GM19455 (cell line): Measurements from ENCODE around the gene BEST2.

Experiments used
- ATAC-seq: cut with Tn5 transposase; IDR thresholded peaks from one replicate; pipeline ENCODE4 v1.9.1; 2021; ENCODE audit not compliant: unreplicated experiment

Gene BEST2

DNA sequence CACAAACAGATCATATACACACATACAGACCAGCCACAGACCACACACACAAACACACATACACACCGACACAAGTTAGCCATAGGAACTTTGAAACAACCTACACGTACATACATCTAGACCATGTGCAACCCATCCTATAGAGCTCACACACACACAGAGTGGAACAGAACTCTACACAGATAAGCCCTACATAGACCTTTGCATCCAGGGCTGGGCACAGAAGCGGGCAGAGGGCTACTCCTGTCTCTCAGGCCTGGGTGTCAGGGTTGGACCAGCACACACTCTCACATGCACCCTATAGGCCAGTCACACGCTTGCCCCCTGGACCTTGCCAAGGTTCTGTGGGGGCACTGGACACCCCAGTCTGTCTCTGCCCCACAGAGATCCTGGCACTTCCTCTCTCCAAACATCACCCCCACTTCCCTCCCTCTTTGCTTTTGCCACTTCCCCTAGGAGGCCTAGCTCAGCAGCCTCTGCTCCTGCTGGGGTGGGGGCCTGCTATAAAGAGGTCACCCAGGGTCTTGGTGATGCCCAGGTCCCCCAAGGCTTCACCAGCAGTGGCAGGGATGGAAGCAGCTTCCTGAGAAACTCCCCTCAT is 33.9 kb downstream of the BEST2 start:
- no peak for ATAC-seq

DNA sequence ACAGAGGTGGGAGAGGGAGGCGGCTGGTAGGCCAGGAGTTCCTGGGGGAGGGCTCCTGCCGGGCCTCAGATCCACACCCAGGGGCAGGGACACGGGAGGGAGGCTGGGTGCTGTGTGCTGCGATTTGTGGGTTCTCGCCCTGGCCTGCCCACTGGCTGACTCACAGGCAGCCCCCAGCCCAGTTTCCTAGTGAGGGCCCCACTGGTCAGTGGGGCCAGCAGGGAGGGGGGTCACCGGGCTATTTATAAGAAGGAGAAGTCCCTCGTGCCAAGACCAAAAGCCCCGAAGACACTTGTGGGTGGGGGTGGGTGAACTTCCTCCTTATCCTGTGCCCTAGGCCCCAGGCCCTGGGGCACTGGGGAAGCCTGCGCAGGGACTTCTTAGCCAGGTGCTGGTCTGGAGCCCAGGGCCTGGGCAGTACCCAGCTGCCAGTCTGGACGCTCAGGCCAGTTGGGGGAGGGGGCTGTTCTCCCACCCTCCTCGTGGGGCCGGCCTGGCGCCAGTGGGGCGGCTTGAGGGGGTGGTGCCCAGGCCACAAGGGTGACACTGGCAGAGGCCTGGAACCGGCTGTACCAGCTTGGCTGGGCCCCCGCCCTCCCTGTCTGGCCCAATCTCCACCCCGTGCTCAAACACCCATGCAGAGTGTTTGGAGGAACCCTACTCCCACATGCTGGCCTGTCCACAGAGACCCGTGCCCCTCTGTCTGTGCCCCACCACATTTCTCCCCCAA is 34.7 kb downstream of the BEST2 start:
- ATAC-seq = no peak

DNA sequence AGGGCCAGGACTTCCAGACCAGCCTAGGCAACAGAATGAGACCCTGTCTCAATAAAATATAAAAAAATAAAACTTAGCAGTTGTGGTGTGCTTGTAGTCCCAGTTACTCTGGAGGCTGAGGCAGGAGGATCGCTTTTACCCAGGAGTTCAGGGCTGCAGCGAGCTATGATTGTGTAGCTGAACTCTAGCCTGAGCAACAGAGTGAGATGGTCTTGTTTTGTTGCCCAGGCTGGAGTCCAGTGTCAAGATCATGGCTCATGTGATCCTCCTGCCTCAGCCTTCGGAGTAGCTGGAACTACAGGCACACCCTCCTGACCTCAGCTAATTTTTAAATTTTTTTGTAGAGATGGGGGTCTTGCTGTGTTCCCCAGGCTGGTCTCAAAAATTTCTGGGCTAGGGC is 35.4 kb downstream of the BEST2 start:
- ATAC-seq = no peak

DNA sequence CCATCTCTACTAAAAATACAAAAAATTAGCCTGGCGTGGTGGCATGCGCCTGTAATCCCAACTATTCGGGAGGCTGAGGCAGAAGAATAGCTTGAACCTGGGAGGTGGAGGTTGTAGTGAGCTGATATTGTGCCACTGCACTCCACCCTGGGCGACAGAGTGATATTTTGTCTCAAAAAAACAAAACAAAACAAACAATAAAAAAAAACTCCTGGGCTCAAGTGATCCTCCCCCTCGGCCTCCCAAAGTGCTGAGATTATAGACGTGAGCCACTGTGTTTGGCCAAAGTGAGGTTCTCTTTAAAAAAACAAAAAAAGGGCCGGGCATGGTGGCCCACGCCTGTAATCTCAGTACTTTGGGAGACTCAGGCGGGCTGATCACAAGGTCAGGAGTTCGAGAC is 35.9 kb downstream of the BEST2 start:
- no peak for ATAC-seq

DNA sequence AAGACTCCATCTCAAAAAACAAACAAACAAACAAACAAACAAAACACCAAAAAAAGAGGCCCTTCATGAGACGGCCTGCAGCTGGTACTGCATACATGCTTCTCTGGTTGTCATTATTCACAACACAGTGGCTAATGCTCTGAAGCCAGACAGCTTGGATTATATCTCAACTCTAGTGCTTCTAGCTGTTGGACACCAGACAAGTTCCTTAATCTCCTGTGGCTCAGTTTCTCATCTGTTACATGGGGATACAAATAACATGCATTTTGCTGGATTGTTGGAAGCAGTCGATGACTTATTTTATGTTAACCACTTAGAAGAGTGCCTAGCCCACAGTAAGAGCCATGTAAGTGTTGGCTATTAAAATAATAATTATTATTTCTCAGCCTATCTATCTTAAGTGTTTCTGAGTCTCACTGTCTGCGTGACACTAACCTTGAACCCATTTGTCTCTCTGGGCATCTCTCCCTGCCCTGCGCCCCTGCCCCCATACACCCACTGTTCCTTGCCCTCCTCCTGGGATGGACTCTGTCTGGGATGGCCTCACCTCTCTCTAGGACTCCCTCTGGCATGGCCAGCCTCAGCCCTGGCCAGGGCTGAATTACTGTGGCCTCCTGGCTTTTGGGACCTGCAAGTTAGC is 36.6 kb downstream of the BEST2 start:
- no peak for ATAC-seq

DNA sequence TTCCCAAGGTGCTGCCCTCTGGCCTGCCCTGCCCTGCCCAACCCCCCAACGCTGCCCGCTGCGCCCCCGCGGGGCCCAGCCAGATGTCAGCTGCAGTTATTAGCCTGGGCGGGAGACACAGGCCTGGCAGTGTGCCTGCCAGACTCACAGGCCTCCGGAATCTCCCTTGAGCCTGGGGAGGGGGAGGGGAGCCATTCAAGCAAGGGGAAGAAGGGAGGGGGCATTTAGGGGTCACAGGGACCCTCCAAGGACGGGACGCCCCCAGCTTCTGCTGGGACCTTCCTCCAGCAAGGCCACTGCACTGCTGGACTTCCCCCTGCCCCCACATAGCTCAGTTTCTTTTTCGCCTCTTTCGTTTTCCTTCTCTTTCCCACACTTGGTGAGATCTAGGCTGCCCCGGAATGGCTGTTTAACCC is 37.1 kb downstream of the BEST2 start:
- ATAC-seq = no peak

DNA sequence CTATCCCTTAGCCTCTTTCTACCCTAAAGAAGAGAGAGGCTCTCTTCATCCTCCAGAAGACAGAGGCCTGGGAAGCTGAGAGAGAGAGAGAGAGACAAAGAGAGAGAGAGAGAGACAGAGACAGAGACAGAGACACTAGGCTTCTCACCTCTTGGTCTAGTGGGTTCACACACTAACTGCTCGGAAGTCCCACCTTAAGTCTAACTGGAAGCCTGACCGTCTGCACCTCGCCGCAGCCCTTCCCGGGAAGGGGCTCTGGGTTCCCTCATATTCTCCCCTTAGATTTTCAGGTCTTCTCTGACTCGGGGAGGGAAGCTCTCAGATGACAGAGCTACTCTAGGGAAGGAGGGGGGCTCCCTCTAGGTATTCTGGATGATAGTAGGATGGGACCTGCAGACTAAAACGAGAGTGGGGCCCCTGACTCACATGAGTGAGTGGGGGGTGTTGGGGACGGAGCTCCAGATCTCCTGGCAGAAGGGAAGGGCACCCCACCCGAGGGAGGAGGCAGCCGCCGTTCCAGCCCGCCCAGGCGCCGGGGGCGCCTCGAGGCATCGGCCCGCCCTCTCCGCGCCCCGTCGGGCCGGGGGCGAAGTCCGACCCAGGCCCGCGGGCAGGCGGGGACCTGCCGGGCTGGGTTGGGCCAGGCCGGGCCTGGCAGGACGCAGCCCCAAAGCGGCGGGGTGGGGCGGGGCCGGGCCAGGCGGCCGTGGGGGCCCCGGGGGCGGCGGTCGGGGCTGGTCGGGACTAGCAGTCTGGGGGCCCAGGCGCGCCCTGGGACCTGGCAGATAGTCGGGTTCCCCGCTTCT is 37.7 kb downstream of the BEST2 start:
- no peak for ATAC-seq

DNA sequence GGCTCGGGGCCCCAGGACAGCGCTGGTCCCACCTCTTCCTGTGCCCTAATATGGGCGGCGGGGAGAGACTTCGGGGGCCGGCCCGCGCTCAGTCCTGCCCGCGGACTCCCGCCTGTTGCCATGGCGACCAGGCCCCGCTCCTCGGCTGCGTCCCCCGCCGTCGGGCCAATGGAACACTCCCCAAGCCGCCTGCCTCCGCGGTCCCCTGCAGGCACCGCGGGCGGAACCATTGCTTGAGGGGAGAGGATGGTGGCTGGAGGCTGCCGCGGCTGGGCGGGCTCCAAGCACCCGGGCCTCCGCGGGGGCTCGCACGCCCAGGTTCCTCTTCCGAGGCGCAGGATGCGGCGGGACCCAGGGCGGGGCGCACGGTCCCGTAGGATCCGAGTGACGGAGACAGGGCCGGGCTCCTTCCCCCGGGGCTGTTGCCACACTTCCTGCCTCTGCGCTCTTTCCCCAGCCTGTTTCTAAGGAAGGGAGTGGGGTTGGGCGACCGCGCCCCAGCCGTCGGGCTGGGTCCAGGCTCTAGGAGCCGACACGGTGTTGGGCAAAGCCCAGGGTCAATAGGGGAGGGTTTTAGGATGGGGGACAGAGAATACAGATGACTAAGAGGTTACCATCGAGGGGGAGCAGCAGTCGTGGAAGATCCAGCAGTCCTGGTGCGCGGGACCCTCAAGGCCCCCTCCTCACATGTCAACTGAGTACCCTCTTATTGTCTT is 38.5 kb downstream of the BEST2 start:
- ATAC-seq = peak; percentile 37

DNA sequence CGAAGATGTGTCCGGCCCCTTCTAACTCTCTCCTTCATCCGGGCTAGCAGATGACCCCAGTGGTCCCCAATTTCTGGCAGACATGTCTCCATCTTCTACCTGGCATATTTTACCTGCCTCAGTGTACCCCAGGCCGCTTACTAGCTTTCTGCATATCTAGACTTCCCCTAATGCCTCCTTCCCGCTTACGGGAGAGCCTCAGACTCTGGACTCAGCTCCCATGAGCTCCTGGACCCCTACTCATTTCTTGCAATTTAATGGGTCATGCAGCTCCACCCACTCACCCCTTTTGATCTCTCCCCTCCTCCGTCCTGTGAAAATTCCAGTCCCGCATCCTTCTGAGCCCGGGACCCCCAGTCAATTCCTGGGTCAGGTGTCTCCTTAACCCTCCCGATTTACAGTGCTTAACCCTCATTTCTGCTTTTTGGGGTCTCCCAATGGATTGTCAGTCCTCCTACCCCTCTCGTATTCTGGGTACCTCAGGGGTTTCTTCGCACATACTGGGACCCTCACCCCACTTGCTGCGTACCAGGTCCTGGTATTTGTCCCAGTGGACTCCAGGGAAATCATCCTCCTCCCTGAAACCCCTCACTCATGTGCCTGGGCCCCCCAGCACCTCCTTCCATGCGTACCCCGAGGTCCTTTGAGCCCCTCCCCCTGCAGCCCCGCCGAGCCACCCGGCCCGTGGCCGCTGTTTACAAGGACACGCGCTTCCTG is 39.2 kb downstream of the BEST2 start:
- ATAC-seq = no peak

DNA sequence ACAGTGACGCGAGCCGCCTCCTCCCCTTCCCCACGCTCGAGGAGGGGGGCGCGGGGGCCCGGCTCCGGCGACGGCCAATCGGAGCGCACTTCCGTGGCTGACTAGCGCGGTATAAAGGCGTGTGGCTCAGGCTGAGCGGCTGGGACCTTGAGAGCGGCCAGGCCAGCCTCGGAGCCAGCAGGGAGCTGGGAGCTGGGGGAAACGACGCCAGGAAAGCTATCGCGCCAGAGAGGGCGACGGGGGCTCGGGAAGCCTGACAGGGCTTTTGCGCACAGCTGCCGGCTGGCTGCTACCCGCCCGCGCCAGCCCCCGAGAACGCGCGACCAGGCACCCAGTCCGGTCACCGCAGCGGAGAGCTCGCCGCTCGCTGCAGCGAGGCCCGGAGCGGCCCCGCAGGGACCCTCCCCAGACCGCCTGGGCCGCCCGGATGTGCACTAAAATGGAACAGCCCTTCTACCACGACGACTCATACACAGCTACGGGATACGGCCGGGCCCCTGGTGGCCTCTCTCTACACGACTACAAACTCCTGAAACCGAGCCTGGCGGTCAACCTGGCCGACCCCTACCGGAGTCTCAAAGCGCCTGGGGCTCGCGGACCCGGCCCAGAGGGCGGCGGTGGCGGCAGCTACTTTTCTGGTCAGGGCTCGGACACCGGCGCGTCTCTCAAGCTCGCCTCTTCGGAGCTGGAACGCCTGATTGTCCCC is 39.9 kb downstream of the BEST2 start, which contains the start of gene JUNB:
Gene JUNB, plus strand, starts transcription at position 142 of the 706 bp plus-strand sequence. Its CDS starts 286 bp downstream, at position 428.
- ATAC-seq = peak; percentile 29

DNA sequence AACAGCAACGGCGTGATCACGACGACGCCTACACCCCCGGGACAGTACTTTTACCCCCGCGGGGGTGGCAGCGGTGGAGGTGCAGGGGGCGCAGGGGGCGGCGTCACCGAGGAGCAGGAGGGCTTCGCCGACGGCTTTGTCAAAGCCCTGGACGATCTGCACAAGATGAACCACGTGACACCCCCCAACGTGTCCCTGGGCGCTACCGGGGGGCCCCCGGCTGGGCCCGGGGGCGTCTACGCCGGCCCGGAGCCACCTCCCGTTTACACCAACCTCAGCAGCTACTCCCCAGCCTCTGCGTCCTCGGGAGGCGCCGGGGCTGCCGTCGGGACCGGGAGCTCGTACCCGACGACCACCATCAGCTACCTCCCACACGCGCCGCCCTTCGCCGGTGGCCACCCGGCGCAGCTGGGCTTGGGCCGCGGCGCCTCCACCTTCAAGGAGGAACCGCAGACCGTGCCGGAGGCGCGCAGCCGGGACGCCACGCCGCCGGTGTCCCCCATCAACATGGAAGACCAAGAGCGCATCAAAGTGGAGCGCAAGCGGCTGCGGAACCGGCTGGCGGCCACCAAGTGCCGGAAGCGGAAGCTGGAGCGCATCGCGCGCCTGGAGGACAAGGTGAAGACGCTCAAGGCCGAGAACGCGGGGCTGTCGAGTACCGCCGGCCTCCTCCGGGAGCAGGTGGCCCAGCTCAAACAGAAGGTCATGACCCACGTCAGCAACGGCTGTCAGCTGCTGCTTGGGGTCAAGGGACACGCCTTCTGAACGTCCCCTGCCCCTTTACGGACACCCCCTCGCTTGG is 40.7 kb downstream of the BEST2 start:
- no peak for ATAC-seq

DNA sequence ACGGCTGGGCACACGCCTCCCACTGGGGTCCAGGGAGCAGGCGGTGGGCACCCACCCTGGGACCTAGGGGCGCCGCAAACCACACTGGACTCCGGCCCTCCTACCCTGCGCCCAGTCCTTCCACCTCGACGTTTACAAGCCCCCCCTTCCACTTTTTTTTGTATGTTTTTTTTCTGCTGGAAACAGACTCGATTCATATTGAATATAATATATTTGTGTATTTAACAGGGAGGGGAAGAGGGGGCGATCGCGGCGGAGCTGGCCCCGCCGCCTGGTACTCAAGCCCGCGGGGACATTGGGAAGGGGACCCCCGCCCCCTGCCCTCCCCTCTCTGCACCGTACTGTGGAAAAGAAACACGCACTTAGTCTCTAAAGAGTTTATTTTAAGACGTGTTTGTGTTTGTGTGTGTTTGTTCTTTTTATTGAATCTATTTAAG is 41.3 kb downstream of the BEST2 start:
- no peak for ATAC-seq

DNA sequence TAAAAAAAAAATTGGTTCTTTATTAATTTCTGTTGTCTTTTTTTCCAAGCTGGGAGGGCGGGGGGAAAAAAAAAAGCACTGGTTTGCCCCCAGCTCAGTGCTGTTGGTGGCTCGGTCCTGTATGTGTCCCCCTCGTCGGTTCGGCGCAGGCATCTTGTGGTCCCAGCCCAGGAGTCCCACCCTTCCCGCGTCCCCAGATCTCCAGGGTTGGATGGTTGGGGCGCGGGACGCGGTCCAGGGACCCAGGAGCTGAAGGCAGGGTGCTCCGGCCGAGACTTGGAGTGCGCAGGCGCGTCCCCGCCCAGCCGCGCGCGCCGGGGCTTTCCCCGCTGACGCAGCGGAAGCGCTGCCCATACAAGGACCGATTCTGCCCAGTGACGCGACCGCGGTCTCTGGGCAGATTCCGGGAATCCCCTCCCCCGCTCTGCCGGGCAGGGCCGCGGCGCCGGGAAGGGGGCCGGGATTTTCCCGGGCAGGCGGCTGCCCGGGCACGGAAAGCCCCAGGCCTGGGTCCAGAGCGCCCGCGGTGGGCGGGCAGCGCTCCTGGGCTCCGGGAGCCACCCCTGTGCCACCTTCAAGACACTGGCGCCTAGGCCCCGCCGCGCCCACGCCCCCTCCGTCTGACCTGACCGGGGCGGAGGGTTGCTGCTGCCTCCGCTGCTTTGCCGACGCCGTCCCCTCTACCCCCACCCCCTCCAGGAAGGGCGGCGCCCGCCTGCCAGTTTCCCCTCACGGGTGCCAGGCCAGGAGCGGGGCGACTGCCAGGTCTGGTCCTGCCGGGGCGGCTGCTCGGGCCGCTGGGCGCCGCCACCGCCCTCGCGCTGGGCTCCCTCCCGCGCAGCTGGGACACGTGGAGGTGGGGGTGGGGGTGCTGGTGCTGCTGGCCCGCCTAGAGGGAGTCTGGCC is 42.0 kb downstream of the BEST2 start:
- peak; percentile 29 for ATAC-seq

DNA sequence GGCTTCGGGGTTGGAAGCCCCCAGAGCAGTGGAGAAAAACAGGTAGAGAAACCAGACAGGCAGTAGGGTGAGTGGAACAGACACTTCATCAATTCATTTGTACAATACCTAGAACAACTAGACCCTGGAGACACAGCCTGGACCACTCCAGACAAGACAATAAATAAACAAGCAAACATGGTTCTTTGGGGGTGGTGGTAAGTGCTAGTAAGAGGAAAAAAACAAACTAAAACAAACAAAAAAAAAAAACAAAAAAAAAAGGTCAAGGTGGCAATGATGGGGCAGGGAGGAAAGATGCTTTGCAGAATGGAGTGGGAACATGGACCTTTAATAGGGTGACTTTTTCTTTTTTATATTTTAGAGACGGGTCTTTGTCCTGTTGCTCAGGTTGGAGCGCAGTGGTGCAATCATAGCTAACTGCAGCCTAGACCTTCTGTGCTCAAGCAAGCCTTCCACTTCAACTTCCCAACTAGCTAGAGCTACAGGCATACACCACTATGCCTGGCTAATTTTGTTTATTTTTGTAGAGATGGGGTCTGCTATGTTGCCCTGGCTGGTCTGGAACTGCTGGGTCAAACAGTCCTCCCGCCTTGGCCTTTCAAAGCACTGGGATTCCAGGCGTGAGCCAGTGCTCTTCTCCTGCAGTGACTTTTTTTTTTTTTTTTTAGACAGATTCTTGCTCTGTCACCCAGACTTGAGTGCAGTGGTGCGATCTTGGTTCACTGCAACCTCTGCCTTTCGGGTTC is 42.8 kb downstream of the BEST2 start:
- ATAC-seq = no peak

DNA sequence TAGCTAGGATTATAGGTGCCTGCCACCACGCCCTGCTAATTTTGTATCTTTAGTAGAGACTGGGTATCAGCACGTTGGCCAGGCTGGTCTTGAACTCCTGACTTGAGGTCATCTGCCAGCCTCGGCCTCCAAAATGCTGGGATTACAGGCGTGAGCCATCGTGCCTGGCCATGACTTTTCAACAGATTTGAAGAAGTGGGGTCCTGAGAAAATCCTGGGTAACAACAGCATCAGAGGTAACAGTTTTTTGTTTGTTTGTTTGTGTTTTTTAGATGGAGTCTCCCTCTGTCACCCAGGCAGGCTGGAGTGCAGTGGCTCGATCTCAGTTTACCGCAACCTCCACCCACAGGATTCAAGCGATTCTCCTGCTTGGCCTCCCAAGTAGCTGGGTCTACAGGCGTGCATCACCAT is 43.4 kb downstream of the BEST2 start:
- ATAC-seq = no peak

DNA sequence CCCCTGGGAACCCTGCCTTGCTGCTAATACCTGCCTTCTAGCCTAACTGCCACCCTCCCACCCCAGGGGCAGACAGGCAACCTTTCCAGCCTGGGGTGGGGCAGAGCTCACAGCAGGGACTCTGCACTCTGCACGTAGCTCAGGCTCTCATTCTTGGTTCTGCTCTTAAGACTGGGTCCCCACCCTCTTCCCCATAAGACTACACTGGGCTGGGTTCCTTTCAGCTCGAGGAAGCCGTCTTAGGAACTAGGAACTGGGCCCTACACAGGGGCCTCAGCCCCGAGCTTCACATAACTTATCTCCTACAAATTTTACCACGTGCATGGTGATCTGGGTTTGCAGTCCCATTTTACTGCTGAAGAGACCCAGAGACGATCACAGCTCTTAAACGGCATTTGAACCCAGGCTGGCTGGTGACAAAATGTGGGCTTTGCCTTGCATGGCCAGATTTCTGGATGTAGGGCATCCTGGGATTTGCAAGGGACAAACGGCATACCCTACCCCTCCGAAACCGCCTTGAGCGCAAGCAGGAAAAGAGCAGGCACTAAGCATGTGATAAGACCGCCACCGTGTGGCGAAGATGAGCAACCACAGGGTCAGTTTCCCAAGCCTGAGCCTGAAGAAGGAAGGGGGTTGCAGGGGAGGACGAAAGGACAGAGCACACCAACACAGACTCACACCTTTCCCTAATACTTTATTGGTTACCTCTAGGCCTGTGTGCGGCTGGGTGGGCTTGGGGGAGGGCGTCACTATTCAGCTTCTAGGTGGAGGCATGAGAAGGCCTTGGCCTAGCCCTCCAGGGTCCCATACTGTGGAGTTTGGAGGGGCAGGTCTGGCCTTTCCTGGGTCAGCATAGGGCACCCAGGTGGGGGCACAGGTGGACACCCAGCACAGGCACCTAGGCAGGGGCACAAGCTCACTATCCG is 44.8 kb downstream of the BEST2 start:
- no peak for ATAC-seq
